GM21723 (cell line): Measurements from ENCODE around the gene NUP155.
"Not testable (repeated sequence)": the region's sequence is repeated elsewhere in the genome, so short reads cannot be mapped to it uniquely, and the experiment has no call there.

ENCODE experiments used
- ATAC-seq: cut with Tn5 transposase; IDR thresholded peaks from one replicate; pipeline ENCODE4 v1.9.1; 2021; ENCODE audit warnings: mild to moderate bottlenecking, moderate library complexity; ENCODE audit not compliant: unreplicated experiment

Gene NUP155

GRCh38 chr5:37370864-37371726 lies at the start of gene NUP155:
TSS of gene NUP155 (minus strand) at chr5:37371106. CDS start at chr5:37370977, 129 bp downstream.
- ATAC-seq, result peak; percentile 93

GRCh38 chr5:37417347-37417746 lies 46.4 kb upstream of the NUP155 start:
- no peak for ATAC-seq

- not testable (repeated sequence) for ATAC-seq
Measured at GRCh38 chr5:37415456-37415855, 44.5 kb upstream of the NUP155 start.

GRCh38 chr5:37412515-37412914 lies 41.6 kb upstream of the NUP155 start:
- ATAC-seq, result no peak

GRCh38 chr5:37400501-37400900 lies 29.6 kb upstream of the NUP155 start:
- ATAC-seq, result no peak

GRCh38 chr5:37396352-37396751 lies 25.4 kb upstream of the NUP155 start:
- ATAC-seq, result no peak

GRCh38 chr5:37391591-37391990 lies 20.7 kb upstream of the NUP155 start:
- ATAC-seq, result no peak

- ATAC-seq, result peak; percentile 98
Measured at GRCh38 chr5:37379100-37379628, 8.3 kb upstream of the NUP155 start, which contains the start of gene WDR70. TSS of gene WDR70 (plus strand) at chr5:37379318. CDS start at chr5:37379368, 50 bp downstream.

GRCh38 chr5:37378066-37378465 lies 7.2 kb upstream of the NUP155 start:
- ATAC-seq, result not testable (repeated sequence)

- ATAC-seq, result no peak
Measured at GRCh38 chr5:37375091-37375490, 4.2 kb upstream of the NUP155 start.

GRCh38 chr5:37370550-37370863 lies 399 bp downstream of the NUP155 start:
- ATAC-seq, result no peak

GRCh38 chr5:37355161-37355560 lies 15.7 kb downstream of the NUP155 start:
- no peak for ATAC-seq

GRCh38 chr5:37342741-37343140 lies 28.2 kb downstream of the NUP155 start:
- ATAC-seq, result not testable (repeated sequence)

GRCh38 chr5:37334754-37335153 lies 36.2 kb downstream of the NUP155 start:
- ATAC-seq, result not testable (repeated sequence)

- no peak for ATAC-seq
Measured at GRCh38 chr5:37326536-37326935, 44.4 kb downstream of the NUP155 start.

- ATAC-seq, result no peak
Measured at GRCh38 chr5:37323607-37324006, 47.3 kb downstream of the NUP155 start.

GRCh38 chr5:37319037-37319782 lies 51.7 kb downstream of the NUP155 start:
- no peak for ATAC-seq

- ATAC-seq, result no peak
Measured at GRCh38 chr5:37316027-37316426, 54.9 kb downstream of the NUP155 start.

GRCh38 chr5:37310360-37310759 lies 60.5 kb downstream of the NUP155 start:
- ATAC-seq, result no peak

- ATAC-seq, result no peak
Measured at GRCh38 chr5:37308793-37309192, 62.1 kb downstream of the NUP155 start.

GRCh38 chr5:37304888-37305287 lies 66.0 kb downstream of the NUP155 start:
- no peak for ATAC-seq

GRCh38 chr5:37296313-37296712 lies 74.6 kb downstream of the NUP155 start:
- ATAC-seq, result not testable (repeated sequence)
